HG03280 (cell line): Measurements from ENCODE around the gene NR3C2.

Experiments used
- ATAC-seq: cut with Tn5 transposase; IDR thresholded peaks from one replicate; pipeline ENCODE4 v1.9.1; 2021; ENCODE audit warnings: mild to moderate bottlenecking, moderate library complexity; ENCODE audit not compliant: unreplicated experiment

NR3C2 gene

DNA sequence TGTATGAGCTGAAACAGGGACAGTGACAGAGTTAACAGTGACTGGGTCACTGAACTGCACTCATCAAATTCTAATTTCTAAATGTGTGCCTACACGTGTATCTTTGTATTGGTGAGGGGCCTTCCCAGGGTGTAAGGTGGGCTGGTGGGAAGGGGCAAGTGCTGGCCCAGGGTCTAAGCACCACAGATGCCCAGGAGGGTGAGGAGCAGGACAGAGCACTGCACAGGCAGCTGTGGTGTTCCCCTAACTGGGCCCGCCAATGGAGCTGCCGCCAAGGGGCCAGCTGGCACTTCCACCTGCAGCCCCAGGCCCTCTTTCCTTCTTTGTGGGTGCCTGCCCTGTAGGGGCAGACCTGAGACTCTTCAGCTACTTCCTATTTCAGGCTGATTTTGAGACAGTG, 360.5 kb downstream of the NR3C2 start:
- ATAC-seq: no peak

DNA sequence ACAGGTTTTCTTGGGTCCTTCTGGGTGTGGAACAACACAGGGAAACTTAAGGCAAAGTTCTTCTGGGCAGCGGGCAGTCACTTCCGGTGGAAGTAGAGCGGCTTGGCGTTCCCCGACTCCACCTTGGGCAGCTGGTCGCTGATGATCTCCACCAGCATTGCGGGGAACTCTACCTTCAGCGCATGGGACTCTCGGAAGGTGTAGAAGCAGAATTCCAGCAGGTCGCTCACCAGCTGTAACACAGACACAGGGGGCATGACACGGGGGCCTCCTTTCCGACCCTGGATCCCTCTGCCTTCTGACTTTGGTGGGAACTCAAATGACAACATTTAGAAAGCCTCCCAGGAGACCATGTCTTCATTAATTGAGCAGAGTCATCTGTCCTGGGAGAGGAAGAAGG, 360.9 kb downstream of the NR3C2 start:
- no peak for ATAC-seq

DNA sequence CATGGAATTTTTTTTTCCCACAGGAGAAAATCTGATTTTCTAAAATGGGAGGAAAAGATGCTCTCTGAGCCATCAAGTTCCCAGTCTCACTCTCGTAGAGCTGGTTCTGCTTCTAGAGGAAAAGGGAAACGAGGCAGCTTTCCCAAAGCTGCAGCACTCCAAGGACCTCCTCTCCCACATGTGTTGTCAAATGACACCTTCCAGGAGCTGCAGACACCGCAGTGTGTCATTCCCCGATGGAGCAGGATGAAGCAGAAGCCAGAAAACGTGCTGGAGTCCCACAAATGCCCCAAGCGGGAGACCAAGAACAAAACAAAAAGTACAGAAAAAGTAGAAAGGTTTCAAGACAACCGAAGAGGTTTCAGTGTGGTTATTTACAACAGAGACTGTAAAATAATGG, 362.3 kb downstream of the NR3C2 start:
- ATAC-seq: no peak

DNA sequence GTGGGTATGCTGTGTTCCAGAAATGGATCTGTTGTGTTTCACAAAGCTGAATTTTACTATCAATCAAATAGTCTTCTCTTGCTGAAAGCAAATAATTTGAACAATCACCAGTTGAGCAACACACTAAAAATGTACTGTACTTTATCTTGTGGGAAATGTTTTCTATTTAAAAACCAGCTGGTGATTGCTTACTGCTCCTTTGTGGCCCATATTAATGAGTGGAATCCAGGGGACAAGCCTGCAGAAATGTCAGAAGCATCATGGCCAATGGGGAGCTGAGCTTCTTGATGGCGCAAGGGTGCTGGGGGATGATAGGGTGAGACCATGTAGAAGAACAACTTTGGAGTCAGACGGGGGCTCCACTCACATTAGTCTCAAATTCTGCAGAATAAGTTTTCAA, 364.2 kb downstream of the NR3C2 start:
- no peak for ATAC-seq

DNA sequence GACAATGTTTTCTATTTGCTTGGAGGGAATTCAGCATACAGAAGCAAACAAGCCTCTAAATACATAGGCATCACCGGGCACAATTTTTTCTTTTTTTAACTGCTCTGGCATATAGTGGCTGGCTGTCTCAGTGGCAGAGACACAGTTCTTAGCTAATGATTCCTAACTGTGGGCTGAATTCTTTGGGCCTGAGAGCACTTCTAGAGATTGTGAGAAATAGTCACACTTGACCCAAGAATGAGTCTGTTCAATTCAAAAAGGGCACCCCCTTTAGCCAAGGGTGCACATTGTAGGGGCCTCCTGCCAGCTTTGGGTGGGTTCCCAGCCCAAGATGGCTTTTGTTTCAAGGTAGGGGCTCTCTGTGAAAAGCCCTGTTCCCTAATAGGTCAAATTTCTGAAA, 364.6 kb downstream of the NR3C2 start:
- no peak for ATAC-seq

DNA sequence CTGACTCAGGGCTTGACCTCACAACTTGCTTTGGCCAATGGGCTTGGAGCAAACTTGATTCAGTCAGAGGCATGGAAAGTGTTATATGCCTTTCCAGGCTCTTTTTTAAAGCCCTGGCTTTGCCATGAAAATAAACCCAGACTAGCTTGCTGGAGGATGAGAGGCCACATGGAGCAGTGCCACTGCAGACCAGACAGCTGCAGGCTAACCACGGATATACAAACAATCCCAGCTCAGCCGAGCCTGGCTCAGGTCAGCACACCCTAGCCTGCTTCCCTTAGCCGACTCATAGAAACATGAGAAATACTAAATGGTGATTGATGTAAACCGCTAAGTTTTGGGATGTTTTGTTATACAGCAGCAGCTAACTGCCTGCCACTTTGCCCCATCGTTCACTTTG, 365.2 kb downstream of the NR3C2 start:
- ATAC-seq: no peak

DNA sequence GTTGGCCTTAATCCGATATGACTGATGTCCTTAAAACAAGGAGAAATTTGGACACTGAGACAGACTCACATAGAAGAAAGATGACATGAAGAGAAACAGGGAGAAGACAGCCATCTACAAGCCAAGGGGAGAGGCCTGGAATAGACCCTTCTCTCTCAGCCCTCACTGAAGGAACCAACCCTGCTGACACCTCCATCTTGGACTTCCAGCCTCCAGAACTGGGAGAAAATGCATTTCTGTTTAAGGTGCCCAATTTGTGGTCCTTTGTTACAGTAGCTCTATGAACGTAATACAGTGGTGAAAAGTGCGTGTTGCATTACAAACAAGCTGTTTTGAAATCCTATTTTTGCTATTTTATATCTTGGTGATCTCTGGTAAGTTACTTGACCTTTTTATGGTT, 366.8 kb downstream of the NR3C2 start:
- ATAC-seq: no peak

DNA sequence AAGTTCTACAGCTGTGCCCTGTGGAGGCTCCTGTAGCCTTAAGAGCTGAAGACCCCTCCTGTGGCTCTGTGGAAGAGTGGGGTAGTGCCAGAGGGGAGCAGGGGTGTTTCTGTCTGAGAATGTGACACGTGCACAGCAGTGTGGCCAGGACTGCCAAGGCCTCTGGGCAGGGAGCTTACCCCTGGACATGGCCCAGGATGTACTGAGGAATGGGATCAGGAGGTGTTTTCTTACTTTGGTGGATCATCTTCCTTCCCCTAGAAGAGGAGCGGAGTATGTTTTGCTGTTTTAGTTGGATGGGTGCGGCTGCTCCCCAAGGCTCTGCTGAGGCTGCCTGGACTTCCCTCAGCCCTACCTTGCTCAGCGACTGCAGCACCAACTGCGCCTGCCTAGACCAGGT, 367.8 kb downstream of the NR3C2 start:
- ATAC-seq: no peak

DNA sequence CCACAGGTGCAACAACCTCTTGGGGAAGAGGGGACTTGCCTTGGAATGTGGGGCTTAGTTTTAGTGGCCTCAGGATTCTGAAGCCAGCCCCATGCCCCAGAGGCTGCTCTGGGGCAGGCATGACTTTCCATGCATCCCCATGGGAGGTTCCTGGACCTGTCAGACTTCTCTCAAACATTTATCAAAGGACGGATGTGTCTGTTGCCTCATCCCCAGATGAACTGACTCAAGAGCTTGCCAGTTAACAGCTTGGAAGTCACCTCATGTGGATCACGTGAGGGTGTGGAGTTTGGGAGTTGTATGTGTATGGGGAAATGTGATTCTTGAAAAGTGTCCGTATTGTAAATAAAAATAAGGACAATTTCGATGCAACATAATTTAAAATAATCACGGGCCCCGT, 368.9 kb downstream of the NR3C2 start:
- no peak for ATAC-seq

DNA sequence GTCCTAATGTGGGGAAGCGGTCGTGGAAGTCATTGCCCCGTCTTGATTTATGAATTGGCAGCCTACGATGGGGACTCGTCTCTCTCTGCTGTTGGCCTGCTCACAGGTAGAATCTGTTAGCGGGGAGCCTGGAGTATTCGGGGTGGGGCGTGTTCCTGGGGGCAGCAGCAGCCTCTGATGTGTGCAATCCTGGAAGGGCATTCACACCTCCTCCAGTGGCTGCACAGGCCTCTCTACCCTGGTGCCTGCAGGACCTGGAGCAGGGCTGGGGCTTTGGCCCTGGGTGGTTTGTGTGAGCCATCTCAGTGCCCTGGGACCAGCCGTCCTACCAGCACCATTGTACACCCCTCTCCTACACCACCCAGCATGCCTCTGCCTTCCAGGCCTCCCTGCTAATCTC, 369.4 kb downstream of the NR3C2 start:
- ATAC-seq: no peak

DNA sequence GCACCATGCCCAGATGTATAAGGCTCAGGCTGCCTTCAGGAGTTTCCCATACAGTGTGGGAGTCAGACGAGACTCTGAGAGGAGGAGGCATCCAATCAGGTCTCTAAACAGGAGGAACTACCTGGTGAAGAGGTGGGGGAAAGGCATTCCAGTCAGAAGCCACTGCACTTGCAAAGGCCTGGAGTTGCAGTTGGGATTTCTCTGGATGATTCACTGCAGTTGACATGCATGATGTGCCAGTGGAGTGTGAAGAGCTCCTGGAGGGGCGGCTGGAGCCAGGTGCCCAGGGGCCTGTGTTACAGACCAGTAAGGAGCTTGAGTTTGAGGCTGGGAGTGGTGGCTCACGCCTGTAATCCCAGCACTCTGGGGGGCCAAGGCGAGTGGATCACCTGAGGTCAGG, 371.2 kb downstream of the NR3C2 start:
- no peak for ATAC-seq

DNA sequence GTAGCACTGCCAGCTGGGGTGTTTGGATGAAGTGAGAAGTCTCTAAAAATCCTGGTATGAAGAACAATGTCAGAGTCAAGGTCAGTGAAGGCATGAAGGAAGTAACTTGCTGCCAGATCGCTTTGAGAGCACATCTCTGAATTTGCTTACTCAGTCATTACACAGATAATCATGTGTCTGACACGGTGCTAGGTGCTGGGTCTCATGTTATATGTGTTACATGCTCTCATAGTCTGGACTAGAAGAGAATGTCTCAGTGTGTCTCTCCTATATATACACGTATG, 372.4 kb downstream of the NR3C2 start:
- no peak for ATAC-seq

DNA sequence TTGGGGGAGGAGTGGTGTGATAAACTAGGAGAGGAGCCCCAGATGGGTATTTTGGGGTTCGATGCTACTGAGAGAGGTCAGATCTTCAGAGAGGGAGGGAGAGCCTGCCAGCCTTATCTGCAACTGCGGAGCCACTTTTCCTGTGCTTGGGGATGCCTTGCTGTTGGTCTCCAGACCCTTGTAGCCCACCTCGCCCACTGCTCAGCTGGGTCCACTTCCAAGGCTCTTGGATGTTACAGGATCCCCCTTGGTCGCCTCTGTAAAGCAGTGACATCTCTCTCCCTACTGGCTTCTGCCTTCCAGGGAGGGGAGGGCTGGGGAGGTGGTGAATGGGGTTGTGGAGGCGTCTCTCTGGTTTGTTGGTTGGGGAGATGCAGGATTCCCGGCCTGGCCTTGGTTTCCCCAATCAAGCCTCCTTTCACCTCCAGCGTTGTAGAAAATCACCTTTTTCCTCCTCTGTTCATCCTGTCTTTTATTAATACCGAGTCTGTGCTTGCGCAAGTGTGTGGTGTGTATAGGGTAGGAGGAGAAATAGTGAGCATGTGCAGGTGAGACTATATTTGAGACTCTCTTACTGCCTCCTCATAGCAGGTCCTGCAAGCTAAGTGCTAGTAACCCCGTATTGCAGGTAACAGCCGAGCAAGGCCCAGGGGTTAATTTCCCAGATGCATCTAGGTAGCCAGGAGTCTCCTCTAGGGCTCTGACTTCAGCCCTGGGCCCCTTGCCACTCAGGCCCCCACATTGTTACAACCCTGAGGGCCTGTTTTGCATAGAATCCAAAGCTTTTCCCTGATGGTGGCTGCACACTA, 372.9 kb downstream of the NR3C2 start:
- ATAC-seq: no peak

DNA sequence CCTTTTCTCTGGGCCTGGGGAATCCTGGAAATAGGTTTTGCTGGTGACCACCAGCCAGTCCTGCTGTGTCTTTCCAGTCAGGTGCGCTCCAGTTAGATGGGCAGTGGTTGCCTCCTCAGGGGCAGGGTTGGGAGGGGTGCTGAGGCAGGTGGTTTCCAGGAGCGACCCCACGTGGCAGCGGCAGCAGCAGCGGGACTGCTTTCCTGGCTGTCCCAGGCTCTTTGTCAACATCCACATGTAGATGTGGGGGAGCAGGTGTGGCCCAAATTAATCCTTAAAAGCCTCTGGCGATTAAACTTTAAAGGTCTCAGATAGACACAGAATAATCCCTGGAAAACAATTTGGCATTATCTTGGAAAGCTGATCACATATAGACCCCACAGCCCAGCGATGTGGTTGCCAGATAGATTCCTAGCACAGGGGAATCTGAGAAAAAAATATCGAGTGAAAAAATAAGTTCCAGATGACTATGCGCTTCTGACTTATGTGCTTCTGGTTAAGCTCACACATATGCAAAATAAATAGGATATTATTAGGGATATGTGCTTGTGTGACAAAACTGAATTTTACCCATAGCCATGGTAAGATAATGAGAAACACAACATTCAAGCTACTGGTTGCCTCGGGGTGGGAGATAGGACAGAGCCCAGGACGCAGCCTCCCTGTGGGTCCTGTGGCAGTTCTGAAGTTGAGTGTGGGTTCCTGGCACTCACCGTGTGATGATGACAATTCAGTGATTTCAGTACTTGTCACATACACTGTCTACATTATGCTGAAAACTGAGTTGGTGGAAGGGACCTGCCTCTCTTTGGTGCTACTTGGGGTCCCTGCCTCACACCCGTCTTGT, 373.9 kb downstream of the NR3C2 start:
- ATAC-seq: no peak

DNA sequence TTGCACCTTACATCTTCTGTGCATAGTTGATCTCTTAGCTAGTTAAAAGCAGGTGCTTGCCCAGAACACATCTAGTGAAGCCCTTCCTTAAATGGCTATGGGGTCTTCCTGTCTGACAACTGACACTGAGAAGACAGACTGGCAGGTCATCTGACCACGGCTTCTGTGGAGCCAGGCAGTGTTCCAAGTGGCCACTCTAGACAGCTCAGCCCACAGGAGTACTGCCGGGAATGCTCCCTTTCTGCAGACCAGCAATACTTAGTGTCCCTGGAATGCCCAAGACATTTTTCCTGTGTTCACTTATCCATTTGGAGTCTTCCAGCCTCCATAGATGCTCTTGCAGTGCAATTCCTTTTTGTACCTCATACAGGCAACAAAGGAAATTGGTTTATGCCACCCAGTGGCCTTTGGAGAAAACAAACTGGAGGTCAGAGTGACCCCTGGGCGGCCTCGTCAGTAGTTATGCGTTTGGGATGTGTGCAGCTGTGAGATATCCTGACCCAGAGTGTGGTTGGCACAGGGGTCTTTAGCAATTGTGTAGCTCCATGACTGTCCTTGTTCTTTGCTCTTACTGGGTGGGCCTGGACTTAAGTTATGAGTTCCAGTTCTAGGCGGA, 374.8 kb downstream of the NR3C2 start:
- no peak for ATAC-seq

DNA sequence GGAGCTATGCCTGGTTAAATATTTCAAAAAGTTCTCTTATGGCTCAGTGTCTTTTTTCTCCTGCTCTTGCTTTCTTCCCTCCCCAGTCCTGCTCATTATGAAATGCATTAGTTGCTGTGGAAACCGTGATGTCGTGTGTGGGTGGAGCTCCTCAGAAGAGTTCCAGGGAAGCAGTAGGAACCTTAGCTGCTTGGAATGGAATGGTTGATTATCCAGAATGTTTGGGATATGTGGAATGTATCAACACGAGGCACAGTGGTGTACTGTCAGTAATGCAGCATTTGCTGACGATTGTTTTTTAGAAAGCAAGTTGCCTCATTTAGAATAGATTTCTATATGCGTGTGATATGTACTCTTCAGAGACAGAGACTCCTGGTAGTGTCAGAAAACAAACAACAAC, 377.1 kb downstream of the NR3C2 start:
- ATAC-seq: no peak

DNA sequence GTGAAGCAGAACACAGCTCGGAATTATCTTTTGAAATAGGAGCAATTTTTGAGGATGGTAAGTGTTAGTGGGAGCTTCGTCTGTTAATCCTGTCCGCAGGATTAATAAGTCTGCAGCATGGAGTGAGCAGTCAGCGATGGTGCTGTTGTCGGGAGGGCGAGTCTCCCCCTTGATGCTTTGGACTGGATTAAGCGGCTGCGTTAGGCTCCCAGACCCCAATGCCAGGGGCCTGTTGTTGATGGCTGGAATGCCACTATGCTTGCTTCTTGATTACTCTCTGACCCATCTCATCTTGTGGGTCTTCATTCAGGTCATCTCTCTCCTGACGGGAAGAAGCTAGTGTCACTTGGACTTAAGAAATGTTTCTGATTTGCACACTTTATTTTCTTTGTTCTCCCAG, 377.8 kb downstream of the NR3C2 start:
- ATAC-seq: no peak

DNA sequence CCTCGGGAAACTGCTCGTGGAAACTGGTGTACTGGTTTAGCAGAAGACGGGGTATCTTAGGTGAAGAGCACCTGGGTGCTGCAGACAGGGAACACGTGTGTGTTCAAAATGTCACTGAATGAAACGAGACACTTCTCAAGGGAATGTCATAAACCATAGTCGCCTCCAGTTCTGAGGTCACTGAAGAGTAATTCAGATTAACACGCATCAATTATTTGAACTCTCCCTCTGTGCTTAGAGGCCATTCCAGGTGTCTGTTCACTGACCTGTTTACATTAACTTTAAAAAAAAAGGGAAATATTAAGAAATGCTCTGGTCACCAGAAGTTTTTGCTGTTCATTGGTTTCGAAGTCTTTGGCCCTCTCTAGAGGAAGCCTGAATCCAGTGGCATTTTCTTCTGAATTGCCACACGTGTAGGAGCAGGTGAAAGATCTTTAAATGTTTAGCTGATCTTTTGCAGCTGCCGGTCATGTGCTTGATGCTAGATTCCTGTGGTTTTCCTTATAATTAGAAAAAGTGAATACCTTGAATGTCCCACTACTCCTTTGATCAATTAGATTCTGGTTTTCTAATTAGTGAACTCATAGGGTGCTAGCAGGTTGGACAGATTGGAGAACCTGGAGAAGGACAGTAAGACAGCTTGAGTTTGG, 379.8 kb downstream of the NR3C2 start:
- no peak for ATAC-seq

DNA sequence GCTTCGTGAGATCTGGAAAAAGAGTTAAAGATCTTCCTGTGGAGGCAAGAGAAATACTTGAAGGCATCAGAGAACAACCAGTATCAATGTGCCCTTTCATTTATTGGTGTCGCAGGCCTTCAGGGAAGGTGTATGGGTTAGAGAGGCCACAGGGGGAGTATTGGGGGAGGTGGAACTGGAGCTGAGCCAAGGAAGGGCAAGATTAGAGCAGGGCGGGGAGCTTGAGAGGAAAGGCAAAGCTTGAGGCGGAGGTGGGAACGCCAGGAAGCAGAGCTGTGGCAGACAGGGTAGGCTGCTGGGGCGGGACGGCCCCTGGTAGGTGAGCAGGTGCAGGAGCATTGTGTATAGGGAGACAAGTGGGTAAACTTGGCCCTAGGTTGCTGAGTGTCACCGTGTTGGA, 380.4 kb downstream of the NR3C2 start:
- ATAC-seq: no peak

DNA sequence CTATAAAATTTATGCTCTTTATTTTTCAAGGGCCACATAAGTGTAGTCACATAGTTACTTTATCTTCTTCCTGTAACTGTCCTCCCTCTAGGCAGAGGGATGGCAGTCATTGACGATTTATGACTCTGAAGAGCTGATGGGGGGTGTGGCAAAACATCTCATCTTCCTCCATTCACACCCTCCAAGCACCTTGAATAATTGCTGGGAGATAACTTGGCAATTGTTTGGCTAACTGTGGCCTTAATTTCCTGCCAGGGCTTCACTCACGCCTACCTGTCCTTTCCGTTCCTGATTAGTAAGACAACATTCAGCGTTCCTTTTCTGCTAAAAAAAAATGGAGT, 381.1 kb downstream of the NR3C2 start:
- no peak for ATAC-seq

DNA sequence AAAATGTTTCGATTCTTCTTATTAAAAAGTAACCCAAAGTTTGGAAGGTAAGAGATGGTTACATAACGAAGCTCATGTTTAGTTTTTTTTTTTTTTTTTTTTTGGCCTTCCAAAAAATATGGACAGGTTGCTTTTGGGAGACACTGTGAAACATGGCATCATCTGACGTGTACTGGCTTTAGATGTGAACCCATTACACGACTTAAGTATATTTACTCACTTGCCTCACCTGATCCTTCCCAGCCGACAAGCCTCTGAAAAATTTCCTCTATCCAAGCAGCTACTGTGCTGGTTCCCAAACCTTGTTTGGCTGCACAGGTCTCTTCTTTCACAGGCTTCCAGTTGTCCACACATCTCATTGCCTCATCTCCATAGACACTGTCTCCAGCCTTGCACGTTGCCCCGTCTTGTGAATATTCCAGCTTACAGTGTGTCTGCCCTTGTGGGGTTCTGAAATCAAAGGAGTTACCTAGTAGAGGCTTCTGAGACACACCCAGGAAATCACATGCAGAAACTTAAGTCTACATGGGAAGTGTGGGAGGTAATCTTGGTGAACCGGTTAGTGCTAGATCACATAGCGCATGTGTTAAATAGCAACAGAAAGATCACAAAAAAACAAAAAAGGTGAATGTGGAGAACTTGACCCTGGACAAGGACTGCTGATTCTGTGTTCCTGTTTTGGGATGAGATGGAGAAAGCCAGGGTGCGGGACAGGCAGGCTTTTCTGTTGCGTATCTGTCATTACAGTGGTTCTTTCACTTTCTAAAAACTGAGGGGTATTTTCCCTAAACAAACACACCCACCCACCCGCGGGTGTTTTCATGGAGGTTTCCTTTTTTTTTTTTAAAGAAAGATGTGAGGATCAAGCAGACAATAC, 381.7 kb downstream of the NR3C2 start:
- no peak for ATAC-seq
